Adrenal gland (tissue), 12 donors: ENCODE measurements around the gene COL16A1. TPM values are rescaled to one million over a fixed set of nuclear protein-coding genes. Genes with fewer than 3 reads are reported as not detected.

ENCODE experiments used
- DNase-seq, 7 donors: peaks; one replicate each; pipeline ENCODE4 v3.0.0-alpha.2; 2019 to 2020
- H3K27ac ChIP-seq, 5 donors: fragments of 200-600 bp; sonication (generic) in 4 of 5; 1 replicate in 3 of 5; 2 replicates in 2 of 5; pipeline versions ENCODE4 v1.5.1 to v1.8.0; 2016 to 2020; ENCODE audit warnings: mild to moderate bottlenecking in 1 of 5
- H3K27me3 ChIP-seq: fragments of 200-600 bp; 2 replicates; pipeline ENCODE4 v1.8.0; 2021
- H3K36me3 ChIP-seq, 2 donors: fragments of 200-600 bp; replicated peaks in 1 of 2; 1 replicate in 1 of 2; 2 replicates in 1 of 2; pipeline versions ENCODE4 v1.5.1 to v1.8.0; 2018 to 2022
- H3K4me1 ChIP-seq, 2 donors: fragments of 200-600 bp; replicated peaks in 1 of 2; 1 replicate in 1 of 2; 2 replicates in 1 of 2; pipeline versions ENCODE4 v1.5.1 to v1.8.0; 2018 to 2021
- H3K4me3 ChIP-seq, 4 donors: fragments of 200-600 bp; sonication (generic) in 3 of 4; one replicate each; pipeline ENCODE4 v1.5.1; 2016 to 2018
- H3K9me3 ChIP-seq, 3 donors: fragments of 200-600 bp; sonication (generic) in 1 of 3; replicated peaks in 1 of 3; 1 replicate in 2 of 3; 2 replicates in 1 of 3; pipeline versions ENCODE4 v1.5.1 to v1.8.0; 2016 to 2021
- POLR2A ChIP-seq, 2 donors: fragments of 450-650 bp; IDR thresholded peaks; one replicate each; pipeline ENCODE4 v1.6.1; 2017; ENCODE audit warnings: antibody characterized with exemption in 2 of 2, mild to moderate bottlenecking in 2 of 2, moderate library complexity in 1 of 2
- WGBS, 4 donors: extraction: QIAGEN DNeasy Blood & Tissue Kit in 2 of 4; methylation state at CpG; one replicate each; pipeline versions ENCODE4 v1.1.5 to v1.1.7; 2013 to 2017; 5-methylcytosine and 5-hydroxymethylcytosine counted together
- intact Hi-C, 2 donors: fragments of 100-400 bp; cut with DNase I; formaldehyde crosslinking; loops; one replicate each; pipeline versions ENCODE4 v1.14.1 to v1.15.0; 2022 to 2023
- polyA plus RNA-seq, 3 donors: library from polyadenylated mRNA; stranded (reverse); fragments of 200-250 nt in 2 of 3; fragments of 350-450 nt in 1 of 3; fragmentation: Illumina TruSeq in 1 of 3; extraction: RNeasy Lipid Tissue Mini Kit (QIAGEN cat#74804) in 1 of 3; gene quantifications; one replicate each; pipeline ENCODE4 v1.2.3, GENCODE V29; 2013 to 2014
- total RNA-seq, 9 donors: library from RNA; depleted of rRNA in 4 of 9; stranded (reverse); fragments of >200 nt in 4 of 9; fragments of 120-200 nt in 1 of 9; fragmentation: NEBNext Ultra II Directional in 1 of 9; extraction: Animal tissue kit (Norgen Biotek cat#: 25700) in 1 of 9; gene quantifications; one replicate each; pipeline versions ENCODE4 v1.1.0 to v1.2.4, GENCODE V29; 2013 to 2023
- TF ChIP-seq, protein P1 (sequence below), 6 experiments: fragments of 450-650 bp in 4 of 6; fragments of 200-600 bp in 2 of 6; sonication (generic) in 1 of 6; IDR thresholded peaks; 1 replicate in 5 of 6; 2 replicates in 1 of 6; pipeline versions ENCODE4 v1.5.1 to v1.8.0; 2016 to 2021; ENCODE audit warnings: antibody characterized with exemption in 6 of 6, mild to moderate bottlenecking in 2 of 6, moderate library complexity in 1 of 6
- donor health status: healthy with polysubstance abuse.
- donor health status: Bipolar disorder and iron deficiency.
- donor health status: DM: yes; HTN: yes; CAD: no.
- donor health status: DM: no; HTN: no; CAD: no.
- donor health status: DM: no; HTN: no; CAD: no.
- donor health status: DM: yes; HTN: yes; CAD: no.

The COL16A1 gene
- total and polyA plus RNA-seq, 12 donors: 6.1 to 129 (median 26.9) TPM

DNA sequence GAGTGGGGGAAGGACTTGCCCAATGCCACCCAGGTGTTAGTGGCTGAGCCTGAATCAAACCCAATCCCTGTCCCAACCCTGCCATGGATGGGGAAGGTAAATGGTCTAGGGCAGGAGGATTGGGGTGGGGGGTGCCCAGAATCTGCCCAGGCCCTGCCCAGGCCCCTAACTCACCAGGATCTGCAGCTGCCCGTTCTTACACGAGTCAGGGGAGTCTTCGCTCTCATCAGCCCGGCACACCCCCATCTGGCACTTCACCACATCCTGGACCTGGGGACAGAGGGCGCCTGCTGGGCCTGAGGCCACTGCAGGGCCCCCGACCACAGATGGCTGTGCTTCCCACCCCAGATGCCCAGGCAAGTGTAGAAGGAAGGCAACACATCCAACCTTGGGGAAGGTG lies 28.5 kb upstream of the COL16A1 start:
- Histone ChIP-seq H3K4me3 (no peak overlapping the region), H3K9me3 (no peaks in the 10 kb centered on the region), H3K27me3 (no peaks in the 10 kb centered on the region), H3K36me3 (no peaks in the 10 kb centered on the region), H3K4me1 (no peaks in the 10 kb centered on the region), H3K27ac (no peak overlapping the region)
- TF ChIP-seq, protein P1, sequence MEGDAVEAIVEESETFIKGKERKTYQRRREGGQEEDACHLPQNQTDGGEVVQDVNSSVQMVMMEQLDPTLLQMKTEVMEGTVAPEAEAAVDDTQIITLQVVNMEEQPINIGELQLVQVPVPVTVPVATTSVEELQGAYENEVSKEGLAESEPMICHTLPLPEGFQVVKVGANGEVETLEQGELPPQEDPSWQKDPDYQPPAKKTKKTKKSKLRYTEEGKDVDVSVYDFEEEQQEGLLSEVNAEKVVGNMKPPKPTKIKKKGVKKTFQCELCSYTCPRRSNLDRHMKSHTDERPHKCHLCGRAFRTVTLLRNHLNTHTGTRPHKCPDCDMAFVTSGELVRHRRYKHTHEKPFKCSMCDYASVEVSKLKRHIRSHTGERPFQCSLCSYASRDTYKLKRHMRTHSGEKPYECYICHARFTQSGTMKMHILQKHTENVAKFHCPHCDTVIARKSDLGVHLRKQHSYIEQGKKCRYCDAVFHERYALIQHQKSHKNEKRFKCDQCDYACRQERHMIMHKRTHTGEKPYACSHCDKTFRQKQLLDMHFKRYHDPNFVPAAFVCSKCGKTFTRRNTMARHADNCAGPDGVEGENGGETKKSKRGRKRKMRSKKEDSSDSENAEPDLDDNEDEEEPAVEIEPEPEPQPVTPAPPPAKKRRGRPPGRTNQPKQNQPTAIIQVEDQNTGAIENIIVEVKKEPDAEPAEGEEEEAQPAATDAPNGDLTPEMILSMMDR (IDR thresholded peaks at IDR 0.05): no peak
- no peak for TF ChIP-seq POLR2A (IDR thresholded peaks at IDR 0.05)
- DNase-seq: no peak
- WGBS, 4 donors: 84 to 92% (median 86%) methylated on average over 2 to 6 of the region's 6 CpGs; no CpG with 5 or more reads in 1 of the 4 donors
- intact Hi-C loops: no loop called here

DNA sequence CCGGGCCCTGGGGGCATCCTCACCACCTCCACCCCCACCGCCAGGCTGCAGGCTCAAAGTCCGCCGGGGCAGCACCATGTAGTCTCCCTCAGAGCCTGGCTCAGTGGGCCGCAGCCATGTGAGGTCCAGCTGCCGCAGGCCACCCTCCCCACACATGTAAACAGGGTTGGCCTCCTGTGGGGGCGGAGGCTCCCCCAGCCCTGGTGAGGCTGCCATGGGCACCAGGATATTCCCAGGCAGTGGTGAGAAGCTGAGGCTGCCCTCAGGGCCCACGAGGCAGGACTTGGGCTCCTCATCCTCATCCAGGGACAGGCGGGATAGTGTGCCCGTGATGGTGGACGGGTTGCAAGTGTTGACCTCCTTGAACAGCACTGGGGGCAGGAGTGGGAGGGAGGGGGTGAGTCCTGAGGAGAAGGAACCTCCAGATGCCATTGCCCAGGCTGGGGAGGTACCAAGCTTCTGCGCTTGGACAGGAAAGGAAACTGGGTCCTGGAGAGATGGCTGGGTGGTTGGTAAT lies 27.3 kb upstream of the COL16A1 start:
- no peaks in the 10 kb centered on the region for H3K27me3 ChIP-seq
- no peaks in the 10 kb centered on the region for H3K36me3 ChIP-seq
- TF ChIP-seq POLR2A (IDR thresholded peaks at IDR 0.05): no peak
- TF ChIP-seq, protein P1 (IDR thresholded peaks at IDR 0.05): no peak
- H3K4me1 ChIP-seq: no peaks in the 10 kb centered on the region
- H3K27ac ChIP-seq: no peak overlapping the region
- DNase-seq: no peak
- H3K9me3 ChIP-seq: no peaks in the 10 kb centered on the region
- no peak overlapping the region for H3K4me3 ChIP-seq
- 92 to 96% (median 93%) methylated on average over 6 to 12 of the region's 12 CpGs for whole genome bisulfite sequencing, 4 donors
- intact Hi-C loops: no loop called here

DNA sequence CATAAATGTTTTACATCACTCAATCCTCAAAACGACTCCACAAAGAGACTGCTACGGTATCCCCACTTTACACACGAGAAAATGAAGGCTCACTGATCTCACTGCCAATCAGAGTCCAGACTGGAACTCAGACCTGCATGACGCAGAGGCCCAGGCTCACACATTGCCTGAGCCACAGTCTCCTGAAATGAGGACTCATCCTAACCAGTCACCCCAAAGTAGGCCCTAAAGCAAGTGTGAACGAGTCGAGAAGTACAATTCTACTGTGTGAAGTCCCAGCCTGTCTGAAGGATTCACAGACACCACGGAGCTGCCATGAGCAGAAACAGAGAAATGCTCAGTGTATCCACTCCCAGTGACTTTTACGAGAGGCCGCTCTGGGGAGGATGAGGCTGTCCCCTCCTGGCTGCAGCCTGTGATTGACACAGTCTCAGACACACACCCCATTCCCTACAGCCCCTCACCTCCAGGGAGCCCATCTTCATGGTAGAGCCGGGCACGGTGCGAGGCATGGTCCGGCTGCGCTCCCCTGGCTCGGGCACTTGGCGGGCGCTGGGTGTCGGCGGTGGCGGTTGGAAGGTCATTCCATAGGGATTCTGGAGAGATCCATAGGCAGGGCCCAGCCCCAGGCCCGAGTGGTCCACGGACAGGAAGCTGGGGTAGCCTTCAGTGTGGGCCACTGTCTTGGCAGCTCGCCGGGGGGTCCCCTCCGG lies 26.7 kb upstream of the COL16A1 start:
- H3K36me3 ChIP-seq: no peaks in the 10 kb centered on the region
- DNase-seq: no peak
- H3K27ac ChIP-seq: no peak overlapping the region
- H3K4me1 ChIP-seq: no peaks in the 10 kb centered on the region
- TF ChIP-seq, protein P1 (IDR thresholded peaks at IDR 0.05): no peak
- no peak for TF ChIP-seq POLR2A (IDR thresholded peaks at IDR 0.05)
- H3K4me3 ChIP-seq: no peak overlapping the region
- intact Hi-C loops: no loop called here
- H3K27me3 ChIP-seq: no peaks in the 10 kb centered on the region
- 92 to 95% (median 93%) methylated on average over 20 to 25 of the region's 25 CpGs for WGBS, 4 donors
- H3K9me3 ChIP-seq: no peaks in the 10 kb centered on the region

DNA sequence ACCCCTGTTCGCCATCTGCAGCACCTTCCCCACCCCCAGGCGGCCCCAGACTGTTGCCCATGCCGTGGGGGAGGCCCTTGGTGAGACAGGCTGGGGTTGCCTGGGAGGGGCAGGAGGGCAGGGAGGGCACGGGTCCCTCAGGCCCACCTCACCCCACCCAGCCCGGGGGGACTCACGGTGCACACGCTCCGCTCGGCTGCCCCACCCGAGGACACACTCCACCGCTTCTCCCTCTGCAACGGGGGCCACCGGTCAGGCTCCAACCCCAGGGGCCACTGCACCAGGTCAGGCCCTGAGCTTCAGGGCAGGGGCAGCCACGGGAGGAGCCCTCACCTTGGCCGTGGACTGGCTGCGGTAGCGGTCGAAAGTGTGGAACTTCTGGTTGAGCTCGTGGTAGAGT lies 24.0 kb upstream of the COL16A1 start:
- no peak overlapping the region for H3K4me3 ChIP-seq
- H3K27ac ChIP-seq: no peak overlapping the region
- no peaks in the 10 kb centered on the region for H3K4me1 ChIP-seq
- H3K36me3 ChIP-seq: no peaks in the 10 kb centered on the region
- H3K9me3 ChIP-seq: no peaks in the 10 kb centered on the region
- TF ChIP-seq, protein P1 (IDR thresholded peaks at IDR 0.05): no peak
- no peak for TF ChIP-seq POLR2A (IDR thresholded peaks at IDR 0.05)
- DNase-seq: no peak
- intact Hi-C loops: no loop called here
- WGBS, 4 donors: 90 to 94% (median 90%) methylated on average over 7 to 19 of the region's 19 CpGs
- no peaks in the 10 kb centered on the region for H3K27me3 ChIP-seq
